GM12878 (cell line): ENCODE measurements around the gene EPHB1. TPM values are rescaled to one million over a fixed set of nuclear protein-coding genes. Genes with fewer than 3 reads are reported as not detected.

Source experiments
- ATAC-seq: fragments of 200-7000 bp; cut with Tn5 transposase; 3 replicates; pipeline ENCODE4 v1.9.1; 2020; ENCODE audit warnings: mild to moderate bottlenecking, moderate library complexity
- BruUV-seq: library from RNA; stranded (reverse); fragments of 400-500 nt; replicated peaks from 2 replicates; lab custom pipeline; 2021; lab: Mats Ljungman, UMichigan
- CTCF ChIA-PET: fragments of 300-600 bp; sonication (Branson Sonifier 250); formaldehyde crosslinking; extraction: SDS; loops from one replicate; lab custom pipeline; 2021; ENCODE audit warnings: inconsistent platforms; lab: Yijun Ruan, JAX
- POLR2A ChIA-PET: fragments of 350-600 bp; formaldehyde crosslinking; extraction: SDS; loops from one replicate; lab custom pipeline; 2021; ENCODE audit warnings: inconsistent platforms; lab: Charles Lee
- RAD21 ChIA-PET: fragments of 300-600 bp; sonication (Branson Sonifier 250); formaldehyde crosslinking; loops from one replicate; lab custom pipeline; 2023; ENCODE audit warnings: antibody characterized with exemption; ENCODE audit not compliant: unreplicated experiment; lab: Charles Lee
- SMC1A ChIA-PET: fragments of 300-600 bp; sonication (Branson Sonifier 250); formaldehyde crosslinking; loops from one replicate; lab custom pipeline; 2023; ENCODE audit not compliant: unreplicated experiment, uncharacterized antibody; lab: Charles Lee
- DNase-seq: peaks from one replicate; pipeline ENCODE4 v3.0.0-alpha.2; 2011; ENCODE audit warnings: low read depth, low spot score
- FAIRE-seq: peaks from 3 replicates; lab custom pipeline; 2011; peaks lifted over from hg19 to GRCh38; lab: Jason Lieb, UNC
- H2AFZ ChIP-seq: 2 replicates; pipeline ENCODE4 v1.6.0; 2011; ENCODE audit warnings: low read depth, low read length, control low read depth; ENCODE audit not compliant: control insufficient read depth
- H3K27ac ChIP-seq: 2 replicates; pipeline ENCODE4 v1.5.1; 2011; ENCODE audit warnings: control low read depth; ENCODE audit not compliant: control insufficient read depth, insufficient read depth
- H3K27me3 ChIP-seq, 2 experiments: replicated peaks in 1 of 2; 2 replicates each; pipeline versions ENCODE4 v1.6.0 to v1.6.1; 2011; ENCODE audit warnings: low read length in 1 of 2; ENCODE audit not compliant: control insufficient read depth in 2 of 2, insufficient read depth in 2 of 2
- H3K36me3 ChIP-seq, 2 experiments: 2 replicates each; pipeline ENCODE4 v1.5.1; 2011; ENCODE audit warnings: low read length in 1 of 2; ENCODE audit not compliant: control insufficient read depth in 2 of 2, insufficient read depth in 2 of 2
- H3K4me1 ChIP-seq: 2 replicates; pipeline ENCODE4 v1.6.1; 2011; ENCODE audit warnings: mild to moderate bottlenecking, low read length, moderate library complexity, mixed read lengths; ENCODE audit not compliant: control insufficient read depth, insufficient read depth
- H3K4me2 ChIP-seq: 2 replicates; pipeline ENCODE4 v1.6.0; 2011; ENCODE audit warnings: control low read depth; ENCODE audit not compliant: control insufficient read depth, insufficient read depth
- H3K4me3 ChIP-seq: fragments of 200-600 bp; sonication (generic); 2 replicates; pipeline ENCODE4 v1.5.1; 2016
- H3K79me2 ChIP-seq: 2 replicates; pipeline ENCODE4 v1.6.0; 2011; ENCODE audit warnings: low read length; ENCODE audit not compliant: control insufficient read depth, insufficient read depth
- H3K9ac ChIP-seq: 2 replicates; pipeline ENCODE4 v1.8.0; 2011; ENCODE audit warnings: low read length, control low read depth, mixed read lengths; ENCODE audit not compliant: control insufficient read depth, insufficient read depth
- H3K9me3 ChIP-seq: replicated peaks from 3 replicates; pipeline ENCODE4 v1.5.1; 2011; ENCODE audit warnings: mild to moderate bottlenecking, low read length; ENCODE audit not compliant: control insufficient read depth, insufficient read depth
- H4K20me1 ChIP-seq: 2 replicates; pipeline ENCODE4 v1.6.0; 2011; ENCODE audit not compliant: control insufficient read depth, insufficient read depth
- EP300 ChIP-seq, 2 experiments: fragments of 150-350 bp in 1 of 2; IDR thresholded peaks; 2 replicates each; pipeline ENCODE4 v1.6.1; 2011 to 2012; ENCODE audit warnings: low read depth in 2 of 2, low read length in 2 of 2, borderline replicate concordance in 1 of 2, improper control_type of control experiment in 1 of 2, inconsistent platforms in 1 of 2; ENCODE audit not compliant: control insufficient read depth in 1 of 2
- HDAC6 ChIP-seq: fragments of 200-600 bp; sonication (generic); IDR thresholded peaks from one replicate; pipeline ENCODE4 v1.8.0; 2017; ENCODE audit warnings: antibody characterized with exemption; ENCODE audit not compliant: unreplicated experiment
- TAF1 ChIP-seq: IDR thresholded peaks from 2 replicates; pipeline ENCODE4 v1.6.1; 2011; ENCODE audit warnings: mild to moderate bottlenecking, low read depth, low read length, borderline replicate concordance
- TCF12 ChIP-seq: IDR thresholded peaks from 2 replicates; pipeline ENCODE4 v1.6.1; 2011; ENCODE audit warnings: low read depth, mild to moderate bottlenecking, low read length
- YY1 ChIP-seq: IDR thresholded peaks from 2 replicates; pipeline ENCODE4 v1.6.1; 2011; ENCODE audit warnings: low read depth, mild to moderate bottlenecking, low read length
- ZBED1 ChIP-seq: IDR thresholded peaks from 2 replicates; pipeline ENCODE4 v1.6.1; 2016; ENCODE audit warnings: borderline replicate concordance
- ZNF274 ChIP-seq: IDR thresholded peaks from one replicate; pipeline ENCODE4 v1.8.0; 2011; ENCODE audit not compliant: insufficient read length, insufficient read depth
- WGBS: methylation state at CpG from one replicate; pipeline ENCODE4 v1.1.6; 2016; ENCODE audit warnings: low lambda C conversion rate; ENCODE audit not compliant: insufficient replicate concordance, insufficient coverage; ENCODE audit errors: missing lambda C conversion rate; 5-methylcytosine and 5-hydroxymethylcytosine counted together
- in situ Hi-C: fragments of 300-500 bp; cut with MboI; formaldehyde crosslinking; loops from 9 replicates; pipeline ENCODE4 v1.14.3; 2018; ENCODE audit warnings: mixed read lengths
- intact Hi-C: fragments of 100-400 bp; cut with micrococcal nuclease; formaldehyde crosslinking; loops from one replicate; pipeline ENCODE4 v1.14.2; 2022; ENCODE audit not compliant: unreplicated experiment
- polyA plus RNA-seq, 11 experiments: library from polyadenylated mRNA; depleted of rRNA in 4 of 11; unstranded in 6 of 11; stranded (reverse) in 5 of 11; fragments of >200 nt; fragmentation: Nextera tagmentation in 4 of 11; fragmentation: Illumina TruSeq in 1 of 11; extraction: Ambion mirVana in 4 of 11; extraction: Trizol in 1 of 11; gene quantifications; 1 replicate in 1 of 11; 2 replicates in 10 of 11; pipeline versions ENCODE4 v1.2.1 to v1.2.3, GENCODE V29; 2011 to 2016; ENCODE audit warnings: inconsistent platforms in 2 of 11, missing spikeins in 2 of 11, low read depth in 1 of 11
- total RNA-seq, 4 experiments: library from RNA; depleted of rRNA in 3 of 4; stranded (reverse); fragments of >200 nt in 3 of 4; fragmentation: Illumina TruSeq in 1 of 4; extraction: Trizol in 1 of 4; gene quantifications; 2 replicates each; pipeline versions ENCODE4 v1.2.1 to v1.2.3, GENCODE V29; 2013 to 2021
- TF ChIP-seq, protein P1 (sequence below): fragments of 450-650 bp; IDR thresholded peaks from 2 replicates; pipeline ENCODE4 v1.6.1; 2016; ENCODE audit warnings: mild to moderate bottlenecking
- TF ChIP-seq, protein P2 (sequence below): IDR thresholded peaks from 2 replicates; pipeline ENCODE4 v1.6.1; 2012; ENCODE audit warnings: low read depth, low read length, improper control_type of control experiment
- TF ChIP-seq, protein P3 (sequence below): fragments of 150-350 bp; IDR thresholded peaks from 2 replicates; pipeline ENCODE4 v1.6.1; 2016; ENCODE audit warnings: low read depth, low read length
- TF ChIP-seq, protein P4 (sequence below): fragments of 450-650 bp; IDR thresholded peaks from 2 replicates; pipeline ENCODE4 v1.6.1; 2016; ENCODE audit warnings: mild to moderate bottlenecking, moderate library complexity, borderline replicate concordance

The EPHB1 gene
- total and polyA plus RNA-seq, 10 of the 15 experiments (the other 5 are each of a cell fraction or from before 2014, with no cell fraction given) = 0.33 to 23.8 (median 1.2) TPM

DNA sequence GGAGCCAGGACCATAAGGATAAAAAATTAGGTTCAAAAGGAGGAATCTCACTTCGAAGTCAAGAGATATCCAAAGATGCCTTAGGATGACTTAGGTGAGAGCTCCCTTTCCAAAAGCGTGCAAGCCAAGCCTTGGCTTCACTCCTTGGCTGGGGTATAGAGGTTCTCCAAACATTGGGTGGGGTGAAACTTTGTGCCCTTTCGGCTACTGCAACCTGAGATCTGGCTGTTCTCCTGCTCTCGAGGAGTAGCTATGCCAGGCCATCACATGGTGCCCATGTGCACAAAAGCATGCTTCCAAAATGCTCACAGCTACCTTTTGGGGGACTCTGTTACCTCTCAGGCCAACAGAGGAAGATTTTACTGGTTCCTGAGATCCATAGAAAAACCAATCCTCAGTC, 373.8 kb downstream of the EPHB1 start:
- H3K79me2 ChIP-seq = no peaks in the 10 kb centered on the region
- WGBS = 10% methylated on average over 4 of the region's 4 CpGs
- intact Hi-C loops = no loop called here
- no peak for DNase-seq
- no peak overlapping the region for H2AFZ ChIP-seq
- in situ Hi-C loops = no loop called here
- H3K9ac ChIP-seq = no peak overlapping the region
- POLR2A ChIA-PET = no interaction called here
- H3K4me1 ChIP-seq = no peaks in the 10 kb centered on the region
- CTCF ChIA-PET = interaction anchor here (1.4 kb wide), 1 partner anchor 335 kb away, joined by 3 read pairs; no protein-coding TSS in a partner anchor
- no peak overlapping the region for H3K4me3 ChIP-seq
- H3K9me3 ChIP-seq = no peaks in the 10 kb centered on the region
- peaks cover 0 to 11% of the 10 kb centered on the region in 2 experiments; a peak in 2 of 4 replicates for H3K36me3 ChIP-seq
- SMC1A ChIA-PET = interaction anchor here (0.7 to 1.0 kb wide), 2 partner anchors 27 to 72 kb away, joined by 3 read pairs; no protein-coding TSS in a partner anchor
- RAD21 ChIA-PET = no interaction called here
- ATAC-seq = no peak
- no peak overlapping the region for H3K4me2 ChIP-seq
- no peak for FAIRE-seq
- TF ChIP-seq, protein P1, sequence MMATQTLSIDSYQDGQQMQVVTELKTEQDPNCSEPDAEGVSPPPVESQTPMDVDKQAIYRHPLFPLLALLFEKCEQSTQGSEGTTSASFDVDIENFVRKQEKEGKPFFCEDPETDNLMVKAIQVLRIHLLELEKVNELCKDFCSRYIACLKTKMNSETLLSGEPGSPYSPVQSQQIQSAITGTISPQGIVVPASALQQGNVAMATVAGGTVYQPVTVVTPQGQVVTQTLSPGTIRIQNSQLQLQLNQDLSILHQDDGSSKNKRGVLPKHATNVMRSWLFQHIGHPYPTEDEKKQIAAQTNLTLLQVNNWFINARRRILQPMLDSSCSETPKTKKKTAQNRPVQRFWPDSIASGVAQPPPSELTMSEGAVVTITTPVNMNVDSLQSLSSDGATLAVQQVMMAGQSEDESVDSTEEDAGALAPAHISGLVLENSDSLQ = no peak
- TF ChIP-seq, protein P2, sequence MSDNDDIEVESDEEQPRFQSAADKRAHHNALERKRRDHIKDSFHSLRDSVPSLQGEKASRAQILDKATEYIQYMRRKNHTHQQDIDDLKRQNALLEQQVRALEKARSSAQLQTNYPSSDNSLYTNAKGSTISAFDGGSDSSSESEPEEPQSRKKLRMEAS = no peak
- TF ChIP-seq ZBED1 (no peak), YY1 (no peak), HDAC6 (no peak), ZNF274 (no peak), EP300 (IDR thresholded peaks at IDR 0.05; ENCODE audit: borderline replicate concordance in 1 of 2, control insufficient read depth in 1 of 2, low read depth in 2 of 2, low read length in 2 of 2) (no peak), TAF1 (no peak), TCF12 (no peak)
- TF ChIP-seq, protein P3, sequence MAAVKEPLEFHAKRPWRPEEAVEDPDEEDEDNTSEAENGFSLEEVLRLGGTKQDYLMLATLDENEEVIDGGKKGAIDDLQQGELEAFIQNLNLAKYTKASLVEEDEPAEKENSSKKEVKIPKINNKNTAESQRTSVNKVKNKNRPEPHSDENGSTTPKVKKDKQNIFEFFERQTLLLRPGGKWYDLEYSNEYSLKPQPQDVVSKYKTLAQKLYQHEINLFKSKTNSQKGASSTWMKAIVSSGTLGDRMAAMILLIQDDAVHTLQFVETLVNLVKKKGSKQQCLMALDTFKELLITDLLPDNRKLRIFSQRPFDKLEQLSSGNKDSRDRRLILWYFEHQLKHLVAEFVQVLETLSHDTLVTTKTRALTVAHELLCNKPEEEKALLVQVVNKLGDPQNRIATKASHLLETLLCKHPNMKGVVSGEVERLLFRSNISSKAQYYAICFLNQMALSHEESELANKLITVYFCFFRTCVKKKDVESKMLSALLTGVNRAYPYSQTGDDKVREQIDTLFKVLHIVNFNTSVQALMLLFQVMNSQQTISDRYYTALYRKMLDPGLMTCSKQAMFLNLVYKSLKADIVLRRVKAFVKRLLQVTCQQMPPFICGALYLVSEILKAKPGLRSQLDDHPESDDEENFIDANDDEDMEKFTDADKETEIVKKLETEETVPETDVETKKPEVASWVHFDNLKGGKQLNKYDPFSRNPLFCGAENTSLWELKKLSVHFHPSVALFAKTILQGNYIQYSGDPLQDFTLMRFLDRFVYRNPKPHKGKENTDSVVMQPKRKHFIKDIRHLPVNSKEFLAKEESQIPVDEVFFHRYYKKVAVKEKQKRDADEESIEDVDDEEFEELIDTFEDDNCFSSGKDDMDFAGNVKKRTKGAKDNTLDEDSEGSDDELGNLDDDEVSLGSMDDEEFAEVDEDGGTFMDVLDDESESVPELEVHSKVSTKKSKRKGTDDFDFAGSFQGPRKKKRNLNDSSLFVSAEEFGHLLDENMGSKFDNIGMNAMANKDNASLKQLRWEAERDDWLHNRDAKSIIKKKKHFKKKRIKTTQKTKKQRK = no peak
- TF ChIP-seq, protein P4, sequence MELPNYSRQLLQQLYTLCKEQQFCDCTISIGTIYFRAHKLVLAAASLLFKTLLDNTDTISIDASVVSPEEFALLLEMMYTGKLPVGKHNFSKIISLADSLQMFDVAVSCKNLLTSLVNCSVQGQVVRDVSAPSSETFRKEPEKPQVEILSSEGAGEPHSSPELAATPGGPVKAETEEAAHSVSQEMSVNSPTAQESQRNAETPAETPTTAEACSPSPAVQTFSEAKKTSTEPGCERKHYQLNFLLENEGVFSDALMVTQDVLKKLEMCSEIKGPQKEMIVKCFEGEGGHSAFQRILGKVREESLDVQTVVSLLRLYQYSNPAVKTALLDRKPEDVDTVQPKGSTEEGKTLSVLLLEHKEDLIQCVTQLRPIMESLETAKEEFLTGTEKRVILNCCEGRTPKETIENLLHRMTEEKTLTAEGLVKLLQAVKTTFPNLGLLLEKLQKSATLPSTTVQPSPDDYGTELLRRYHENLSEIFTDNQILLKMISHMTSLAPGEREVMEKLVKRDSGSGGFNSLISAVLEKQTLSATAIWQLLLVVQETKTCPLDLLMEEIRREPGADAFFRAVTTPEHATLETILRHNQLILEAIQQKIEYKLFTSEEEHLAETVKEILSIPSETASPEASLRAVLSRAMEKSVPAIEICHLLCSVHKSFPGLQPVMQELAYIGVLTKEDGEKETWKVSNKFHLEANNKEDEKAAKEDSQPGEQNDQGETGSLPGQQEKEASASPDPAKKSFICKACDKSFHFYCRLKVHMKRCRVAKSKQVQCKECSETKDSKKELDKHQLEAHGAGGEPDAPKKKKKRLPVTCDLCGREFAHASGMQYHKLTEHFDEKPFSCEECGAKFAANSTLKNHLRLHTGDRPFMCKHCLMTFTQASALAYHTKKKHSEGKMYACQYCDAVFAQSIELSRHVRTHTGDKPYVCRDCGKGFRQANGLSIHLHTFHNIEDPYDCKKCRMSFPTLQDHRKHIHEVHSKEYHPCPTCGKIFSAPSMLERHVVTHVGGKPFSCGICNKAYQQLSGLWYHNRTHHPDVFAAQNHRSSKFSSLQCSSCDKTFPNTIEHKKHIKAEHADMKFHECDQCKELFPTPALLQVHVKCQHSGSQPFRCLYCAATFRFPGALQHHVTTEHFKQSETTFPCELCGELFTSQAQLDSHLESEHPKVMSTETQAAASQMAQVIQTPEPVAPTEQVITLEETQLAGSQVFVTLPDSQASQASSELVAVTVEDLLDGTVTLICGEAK = no peak
- TF ChIP-seq, all 136 proteins: peak for 0
- no TSS peak for BruUV-seq
- Histone ChIP-seq H3K27me3 (no peaks in the 10 kb centered on the region), H3K27ac (no peak overlapping the region), H4K20me1 (no peaks in the 10 kb centered on the region)
